ENCODE data around the gene IPO13.

Gene IPO13

DNA sequence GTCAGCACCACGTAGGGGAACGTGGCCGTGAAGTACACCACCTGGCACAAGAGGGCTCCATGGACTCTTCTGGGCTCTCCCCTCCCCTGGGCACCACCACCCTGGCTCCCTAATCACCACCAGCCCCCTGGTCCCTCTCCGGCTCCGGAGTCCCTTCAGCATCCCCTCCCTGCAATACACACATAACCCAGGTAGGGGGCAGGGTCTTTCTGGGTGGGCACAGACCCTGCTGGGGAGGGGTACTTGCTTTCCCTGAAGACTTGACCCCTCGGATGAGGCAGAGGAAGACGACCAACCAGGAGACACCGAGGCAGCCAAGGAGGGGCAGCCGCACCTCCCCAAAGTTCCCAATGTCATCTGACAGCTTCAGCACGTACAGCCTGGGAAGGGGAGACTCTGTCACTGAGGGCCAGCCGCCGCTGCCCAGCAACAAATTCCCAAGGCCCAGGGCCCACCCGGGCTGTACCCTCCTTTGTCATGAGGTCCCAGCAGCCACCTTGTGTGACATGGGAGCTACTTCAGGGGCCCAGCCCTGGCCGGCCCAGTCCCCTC, 55.9 kb downstream of the IPO13 start:
- Histone ChIP-seq H3K27me3 (ENCODE audit: control insufficient read depth, insufficient read depth, low read length) (no peaks in the 10 kb centered on the region), H3K4me3 (ENCODE audit: low read depth, low read length) (no peak overlapping the region), H3K9ac (ENCODE audit: low read depth, low read length) (no peak overlapping the region), H3K9me3 (ENCODE audit: control insufficient read depth, insufficient read depth, low read length) (no peaks in the 10 kb centered on the region), H3K27ac (ENCODE audit: low read depth, low read length) (no peak overlapping the region), H3K36me3 (ENCODE audit: control insufficient read depth, insufficient read depth, low read length) (peaks cover 33% of the 10 kb centered on the region), H3K4me1 (ENCODE audit: control insufficient read depth, insufficient read depth, low read length) (no peaks in the 10 kb centered on the region)

DNA sequence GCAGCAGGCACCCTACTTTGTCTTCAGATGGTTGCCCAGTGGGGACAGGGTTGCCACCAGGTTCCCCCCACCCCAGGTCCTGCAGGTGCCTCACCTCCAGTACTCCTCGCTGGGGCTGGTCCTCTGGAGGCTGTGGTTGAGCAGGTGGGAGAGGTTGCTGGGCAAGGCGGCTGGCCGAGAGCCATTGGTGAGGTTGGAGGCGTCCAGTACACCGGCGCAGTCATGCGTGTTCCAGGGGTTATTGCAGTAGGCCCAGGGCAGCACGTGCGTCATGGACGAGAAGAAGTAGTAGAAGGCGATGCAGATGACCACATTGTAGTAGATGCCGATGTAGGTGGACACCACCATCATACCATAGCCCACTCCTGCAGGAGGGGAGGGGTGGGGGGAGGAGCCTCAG, 61.5 kb downstream of the IPO13 start:
- no peaks in the 10 kb centered on the region for H3K9me3 ChIP-seq (ENCODE audit: control insufficient read depth, insufficient read depth, low read length)
- H3K4me1 ChIP-seq (ENCODE audit: control insufficient read depth, insufficient read depth, low read length) = no peaks in the 10 kb centered on the region
- H3K27ac ChIP-seq (ENCODE audit: low read depth, low read length) = no peak overlapping the region
- no peaks in the 10 kb centered on the region for H3K27me3 ChIP-seq (ENCODE audit: control insufficient read depth, insufficient read depth, low read length)
- no peak overlapping the region for H3K4me3 ChIP-seq (ENCODE audit: low read depth, low read length)
- H3K9ac ChIP-seq (ENCODE audit: low read depth, low read length) = no peak overlapping the region
- peaks cover 18% of the 10 kb centered on the region for H3K36me3 ChIP-seq (ENCODE audit: control insufficient read depth, insufficient read depth, low read length)

DNA sequence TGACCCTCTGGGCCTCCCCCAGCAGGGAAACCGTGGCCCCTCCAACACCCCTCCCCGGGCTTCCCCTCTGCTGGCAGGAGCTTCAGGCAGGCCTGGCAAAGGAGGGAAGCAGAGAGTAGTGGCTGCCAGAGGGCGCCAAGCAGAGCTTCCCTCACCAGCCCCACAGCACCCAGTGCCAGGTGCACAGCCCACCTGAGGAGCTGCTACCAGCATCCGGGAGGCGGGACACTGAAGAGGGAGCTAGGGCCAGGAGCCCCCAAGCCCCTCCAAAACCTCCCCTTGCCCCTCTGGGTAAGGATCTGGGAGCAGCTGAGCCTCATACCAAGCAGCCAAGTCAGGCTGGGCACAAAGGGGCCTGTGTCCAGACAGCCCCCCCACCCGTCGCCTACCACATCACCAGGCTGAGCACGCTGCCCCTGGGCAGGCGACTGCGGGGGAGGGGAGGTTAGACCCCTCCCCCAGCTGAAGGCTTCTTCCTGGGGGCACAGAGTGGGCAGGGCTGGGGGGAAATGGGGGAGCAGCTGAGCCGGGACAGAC, 64.3 kb downstream of the IPO13 start:
- peaks cover 18% of the 10 kb centered on the region for H3K36me3 ChIP-seq (ENCODE audit: control insufficient read depth, insufficient read depth, low read length)
- no peak overlapping the region for H3K27ac ChIP-seq (ENCODE audit: low read depth, low read length)
- no peak overlapping the region for H3K4me3 ChIP-seq (ENCODE audit: low read depth, low read length)
- no peaks in the 10 kb centered on the region for H3K27me3 ChIP-seq (ENCODE audit: control insufficient read depth, insufficient read depth, low read length)
- no peaks in the 10 kb centered on the region for H3K4me1 ChIP-seq (ENCODE audit: control insufficient read depth, insufficient read depth, low read length)
- no peaks in the 10 kb centered on the region for H3K9me3 ChIP-seq (ENCODE audit: control insufficient read depth, insufficient read depth, low read length)
- H3K9ac ChIP-seq (ENCODE audit: low read depth, low read length) = no peak overlapping the region

DNA sequence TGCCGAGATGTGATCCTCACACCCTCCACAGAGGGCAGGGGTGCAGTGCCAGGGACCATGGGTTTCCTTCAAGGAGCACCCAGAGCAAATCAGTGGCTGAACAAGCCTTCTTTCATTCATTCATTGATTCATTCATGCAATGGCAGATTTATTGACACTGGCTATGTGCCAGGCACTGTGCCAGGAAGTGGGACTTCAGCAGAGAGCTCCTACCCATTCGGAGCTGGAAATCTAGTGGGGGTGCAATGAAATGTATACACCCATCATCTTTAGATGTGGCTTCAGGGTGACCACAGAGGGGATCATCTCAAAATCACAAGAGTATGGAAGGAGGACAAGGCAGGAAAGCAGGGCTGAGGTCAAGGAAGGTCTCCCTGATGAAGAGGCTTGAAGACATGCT, 65.7 kb downstream of the IPO13 start:
- no peaks in the 10 kb centered on the region for H3K9me3 ChIP-seq (ENCODE audit: control insufficient read depth, insufficient read depth, low read length)
- no peak overlapping the region for H3K4me3 ChIP-seq (ENCODE audit: low read depth, low read length)
- H3K36me3 ChIP-seq (ENCODE audit: control insufficient read depth, insufficient read depth, low read length) = peaks cover 12% of the 10 kb centered on the region
- no peaks in the 10 kb centered on the region for H3K4me1 ChIP-seq (ENCODE audit: control insufficient read depth, insufficient read depth, low read length)
- H3K27me3 ChIP-seq (ENCODE audit: control insufficient read depth, insufficient read depth, low read length) = no peaks in the 10 kb centered on the region
- no peak overlapping the region for H3K9ac ChIP-seq (ENCODE audit: low read depth, low read length)
- no peak overlapping the region for H3K27ac ChIP-seq (ENCODE audit: low read depth, low read length)

DNA sequence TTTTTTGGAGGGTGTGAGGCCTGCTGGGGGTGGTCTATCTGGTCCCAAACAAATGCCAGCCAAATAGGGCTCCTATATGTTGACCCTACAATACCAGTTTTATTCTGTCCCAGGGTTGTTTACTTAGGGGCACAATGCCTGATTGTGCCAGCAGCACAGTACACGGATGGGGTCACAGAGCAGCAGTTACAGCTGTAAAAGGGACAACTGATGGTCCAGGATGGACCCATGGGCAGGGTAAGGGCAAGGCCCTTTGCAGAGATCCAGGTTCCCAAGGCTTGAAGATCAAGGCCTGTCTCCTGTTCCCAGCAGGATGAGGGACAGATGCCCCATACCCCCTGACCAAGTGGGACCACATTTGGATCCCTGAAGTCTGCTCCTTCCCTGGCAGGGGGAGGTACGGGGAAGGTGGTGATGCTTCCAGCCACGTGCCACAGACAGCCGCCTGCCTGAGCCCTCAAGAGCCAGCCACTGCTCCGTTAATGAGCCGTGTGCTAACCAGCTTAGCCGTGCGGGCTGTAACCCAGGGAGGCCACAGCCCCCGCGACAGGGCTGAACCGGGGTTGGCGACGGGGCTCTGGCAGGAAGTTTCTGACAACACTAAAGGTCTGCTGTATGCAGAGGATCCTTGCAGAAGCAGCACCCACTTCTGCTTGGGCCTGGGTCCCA, 66.3 kb downstream of the IPO13 start:
- Histone ChIP-seq H3K36me3 (ENCODE audit: control insufficient read depth, insufficient read depth, low read length) (peaks cover 11% of the 10 kb centered on the region), H3K9me3 (ENCODE audit: control insufficient read depth, insufficient read depth, low read length) (no peaks in the 10 kb centered on the region), H3K27ac (ENCODE audit: low read depth, low read length) (no peak overlapping the region), H3K4me1 (ENCODE audit: control insufficient read depth, insufficient read depth, low read length) (no peaks in the 10 kb centered on the region), H3K27me3 (ENCODE audit: control insufficient read depth, insufficient read depth, low read length) (no peaks in the 10 kb centered on the region), H3K4me3 (ENCODE audit: low read depth, low read length) (no peak overlapping the region), H3K9ac (ENCODE audit: low read depth, low read length) (no peak overlapping the region)

DNA sequence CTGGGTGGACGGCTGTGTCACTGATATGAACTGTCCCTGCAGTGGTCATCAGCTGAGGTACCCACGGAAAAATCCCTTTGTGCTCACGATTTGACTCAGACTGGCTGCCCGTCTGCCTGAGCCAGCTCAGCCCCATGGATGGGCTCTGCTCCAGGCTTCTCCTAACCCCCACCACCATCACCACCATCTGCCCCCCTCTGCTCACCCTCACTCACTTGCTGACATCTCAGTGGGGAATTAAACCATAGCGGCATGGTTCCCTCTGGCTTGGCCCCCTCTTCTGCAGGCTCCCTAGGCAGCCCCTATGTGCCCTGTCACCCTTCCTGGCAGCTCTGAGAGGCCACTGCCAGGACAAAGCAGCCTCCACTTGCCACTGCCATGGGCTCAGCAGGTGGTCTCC, 67.2 kb downstream of the IPO13 start:
- Histone ChIP-seq H3K27ac (ENCODE audit: low read depth, low read length) (no peak overlapping the region), H3K9me3 (ENCODE audit: control insufficient read depth, insufficient read depth, low read length) (no peaks in the 10 kb centered on the region), H3K36me3 (ENCODE audit: control insufficient read depth, insufficient read depth, low read length) (peaks cover 8% of the 10 kb centered on the region), H3K9ac (ENCODE audit: low read depth, low read length) (no peak overlapping the region), H3K27me3 (ENCODE audit: control insufficient read depth, insufficient read depth, low read length) (no peaks in the 10 kb centered on the region), H3K4me1 (ENCODE audit: control insufficient read depth, insufficient read depth, low read length) (no peaks in the 10 kb centered on the region), H3K4me3 (ENCODE audit: low read depth, low read length) (no peak overlapping the region)

DNA sequence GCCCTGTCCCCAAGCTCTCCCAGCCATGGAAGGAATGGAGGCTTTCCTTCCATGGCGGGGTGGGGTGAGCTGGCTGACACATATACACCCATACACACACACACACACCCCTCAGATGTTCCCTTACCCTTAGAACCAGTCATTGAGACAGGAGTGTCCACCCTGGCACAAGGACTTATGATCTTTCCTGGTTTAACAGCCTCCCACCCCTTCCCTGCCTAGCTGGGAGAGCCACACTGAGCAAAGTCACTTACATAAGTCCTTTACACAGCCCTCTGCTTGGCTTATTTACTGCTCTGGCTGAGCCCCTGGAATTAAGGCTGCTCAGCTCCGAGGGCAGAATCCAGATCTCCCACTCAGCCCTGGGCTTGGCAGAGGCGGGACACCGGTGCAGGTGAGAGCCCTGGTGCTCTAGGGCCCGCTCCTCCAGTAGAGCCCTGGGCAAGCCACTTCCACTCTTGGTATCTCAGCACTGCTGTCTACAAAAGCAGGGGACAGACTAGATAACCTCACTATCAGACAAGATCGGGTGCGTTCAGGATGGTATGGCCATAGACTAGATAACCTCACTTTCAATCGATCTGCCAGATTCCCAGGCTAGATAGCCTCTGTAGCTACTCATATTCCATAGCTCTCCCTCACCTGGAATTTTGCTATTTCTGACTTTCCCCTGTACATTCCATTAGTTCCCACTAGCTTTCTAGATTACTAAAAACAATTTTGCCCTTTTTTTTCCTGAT, 67.8 kb downstream of the IPO13 start:
- Histone ChIP-seq H3K4me1 (ENCODE audit: control insufficient read depth, insufficient read depth, low read length) (no peaks in the 10 kb centered on the region), H3K27me3 (ENCODE audit: control insufficient read depth, insufficient read depth, low read length) (no peaks in the 10 kb centered on the region), H3K9ac (ENCODE audit: low read depth, low read length) (no peak overlapping the region), H3K9me3 (ENCODE audit: control insufficient read depth, insufficient read depth, low read length) (no peaks in the 10 kb centered on the region), H3K36me3 (ENCODE audit: control insufficient read depth, insufficient read depth, low read length) (peaks cover 6% of the 10 kb centered on the region), H3K27ac (ENCODE audit: low read depth, low read length) (no peak overlapping the region), H3K4me3 (ENCODE audit: low read depth, low read length) (no peak overlapping the region)

DNA sequence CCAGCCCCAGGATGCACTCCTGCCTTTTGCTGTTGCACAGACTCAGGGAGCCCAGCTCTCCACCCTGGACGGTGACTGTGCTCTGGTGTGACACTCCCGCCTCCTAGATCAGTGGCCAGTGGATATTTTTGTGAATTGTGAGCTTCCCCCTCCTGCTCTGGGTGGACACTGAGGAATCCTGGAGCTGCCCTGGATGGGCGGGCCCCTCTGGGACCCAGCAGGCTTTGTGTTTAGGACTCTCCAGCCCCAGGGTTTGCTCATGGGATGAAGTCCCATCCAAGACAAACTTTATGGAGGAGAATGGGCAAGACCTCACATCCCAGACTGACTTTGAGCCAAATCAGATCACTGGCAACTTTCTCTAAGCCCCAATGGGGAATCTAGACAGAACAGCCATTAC, 68.5 kb downstream of the IPO13 start:
- no peak overlapping the region for H3K27ac ChIP-seq (ENCODE audit: low read depth, low read length)

DNA sequence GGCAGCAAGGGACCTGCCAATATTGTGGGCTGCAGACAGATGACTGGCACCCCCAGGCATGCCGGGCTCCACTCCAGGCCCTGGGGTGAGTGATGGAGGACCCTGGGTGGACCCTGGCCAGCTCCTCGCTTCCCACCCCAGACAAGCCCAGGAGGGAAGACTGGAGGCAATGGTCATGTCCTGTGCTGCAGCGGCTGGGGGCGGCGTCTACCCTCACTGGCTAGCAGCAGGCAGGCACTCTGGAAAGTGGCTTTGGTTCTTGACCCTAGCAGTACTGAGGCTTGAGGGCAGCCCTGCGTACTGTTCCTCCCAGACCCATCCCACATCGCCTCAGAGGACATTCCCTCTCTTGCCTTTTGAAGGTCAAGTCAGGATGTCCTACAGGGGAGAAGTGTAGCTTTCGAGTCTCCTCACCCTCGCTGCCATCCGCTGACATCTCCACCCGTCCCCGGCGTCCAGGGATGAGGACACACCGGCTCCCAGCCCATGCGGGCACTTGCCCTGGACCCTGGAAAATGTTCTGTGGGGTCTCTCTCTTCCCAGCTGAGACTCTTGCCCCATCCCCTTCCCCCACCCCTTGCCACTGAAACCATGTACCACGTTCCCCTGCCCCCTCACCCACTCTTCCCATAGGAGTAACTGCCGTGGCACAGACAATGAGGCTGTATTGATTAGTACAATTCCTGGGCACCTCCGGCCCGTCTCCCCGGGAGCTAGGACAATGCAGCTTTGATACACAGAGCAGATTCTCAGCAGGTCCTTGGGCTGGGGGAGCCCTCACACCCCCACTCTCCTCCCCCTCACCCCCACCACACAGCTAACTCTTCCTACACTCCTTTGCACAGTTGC, 69.5 kb downstream of the IPO13 start:
- Histone ChIP-seq H3K9me3 (ENCODE audit: control insufficient read depth, insufficient read depth, low read length) (no peaks in the 10 kb centered on the region), H3K36me3 (ENCODE audit: control insufficient read depth, insufficient read depth, low read length) (peaks cover 10% of the 10 kb centered on the region; the same call in 1 of the 2 replicates), H3K9ac (ENCODE audit: low read depth, low read length) (no peak overlapping the region), H3K4me3 (ENCODE audit: low read depth, low read length) (no peak overlapping the region), H3K27me3 (ENCODE audit: control insufficient read depth, insufficient read depth, low read length) (no peaks in the 10 kb centered on the region), H3K4me1 (ENCODE audit: control insufficient read depth, insufficient read depth, low read length) (no peaks in the 10 kb centered on the region), H3K27ac (ENCODE audit: low read depth, low read length) (no peak overlapping the region)

More for the DNA sequence above, 68.5 kb downstream of the IPO13 start:
- Histone ChIP-seq H3K36me3 (ENCODE audit: control insufficient read depth, insufficient read depth, low read length) (peaks cover 2% of the 10 kb centered on the region; the same call in 1 of the 2 replicates), H3K9ac (ENCODE audit: low read depth, low read length) (no peak overlapping the region), H3K4me1 (ENCODE audit: control insufficient read depth, insufficient read depth, low read length) (no peaks in the 10 kb centered on the region), H3K9me3 (ENCODE audit: control insufficient read depth, insufficient read depth, low read length) (no peaks in the 10 kb centered on the region), H3K4me3 (ENCODE audit: low read depth, low read length) (no peak overlapping the region), H3K27me3 (ENCODE audit: control insufficient read depth, insufficient read depth, low read length) (no peaks in the 10 kb centered on the region)

DNA sequence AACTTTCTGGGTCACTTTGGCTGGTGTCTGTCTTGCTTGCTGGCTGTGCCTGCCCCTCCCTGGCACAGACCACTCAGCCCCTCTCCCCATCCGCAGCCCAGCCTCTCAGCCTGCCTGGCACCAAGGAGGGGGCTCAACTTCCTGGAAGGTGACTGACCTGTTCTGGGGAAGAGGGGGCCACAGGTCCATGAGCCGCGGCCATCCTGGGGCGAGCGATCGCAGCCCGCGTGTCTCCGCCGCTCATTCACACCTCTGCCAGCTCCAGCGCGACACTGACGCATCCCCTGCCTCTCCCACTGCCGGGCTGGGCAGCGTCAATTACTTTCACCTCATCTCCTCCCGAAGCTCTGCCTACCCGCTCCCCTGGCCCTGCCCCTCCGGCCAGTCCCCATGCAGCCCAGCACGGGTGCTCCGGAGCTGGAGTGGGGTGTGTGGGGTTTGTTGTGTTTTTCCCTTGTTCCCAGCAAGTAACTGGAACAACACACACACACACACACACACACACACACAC, 70.2 kb downstream of the IPO13 start:
- no peaks in the 10 kb centered on the region for H3K27me3 ChIP-seq (ENCODE audit: control insufficient read depth, insufficient read depth, low read length)
- H3K36me3 ChIP-seq (ENCODE audit: control insufficient read depth, insufficient read depth, low read length) = peaks cover 16% of the 10 kb centered on the region; the same call in 1 of the 2 replicates
- no peak overlapping the region for H3K9ac ChIP-seq (ENCODE audit: low read depth, low read length)
- no peaks in the 10 kb centered on the region for H3K4me1 ChIP-seq (ENCODE audit: control insufficient read depth, insufficient read depth, low read length)
- H3K27ac ChIP-seq (ENCODE audit: low read depth, low read length) = no peak overlapping the region
- no peak overlapping the region for H3K4me3 ChIP-seq (ENCODE audit: low read depth, low read length)
- no peaks in the 10 kb centered on the region for H3K9me3 ChIP-seq (ENCODE audit: control insufficient read depth, insufficient read depth, low read length)

Data from HUES48 (cell line).